ENCODE measurements around the gene ACSF2.

DNA sequence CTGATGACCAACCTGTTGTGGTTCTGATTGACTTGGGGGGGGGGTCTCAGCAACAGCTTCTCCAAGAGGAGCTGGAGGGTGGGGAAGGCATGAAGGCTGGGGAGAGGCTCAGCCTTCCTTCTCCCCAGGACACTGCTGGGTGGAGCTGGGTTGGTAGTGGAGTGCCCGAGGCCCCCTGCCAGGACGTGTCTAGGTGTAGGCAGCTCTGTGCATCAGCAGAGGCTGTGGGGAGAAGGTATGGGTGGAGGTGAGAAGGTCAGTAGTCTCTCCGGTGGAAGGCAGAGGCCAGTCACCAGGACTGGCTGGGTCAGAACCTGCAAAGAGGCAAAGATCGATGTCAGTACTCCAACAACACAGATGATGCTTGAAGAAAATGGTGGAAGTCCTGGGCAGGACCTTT, 38.7 kb downstream of the ACSF2 start:
- no peak for TF ChIP-seq CTCF (IDR thresholded peaks at IDR 0.05; ENCODE audit: extremely low read depth in 1 of 2, insufficient read depth in 1 of 2, low read depth in 1 of 2, low read length in 2 of 2)
- no peak for TF ChIP-seq POLR2A (IDR thresholded peaks at IDR 0.05; ENCODE audit: low read depth, low read length)
- no peak for TF ChIP-seq GATA2 (IDR thresholded peaks at IDR 0.05; ENCODE audit: insufficient read depth, insufficient read length, low read depth, low read length)
- no peak for TF ChIP-seq EZH2 (IDR thresholded peaks at IDR 0.05; ENCODE audit: borderline replicate concordance, low read depth, low read length, severe bottlenecking)
- TF ChIP-seq, protein P1, sequence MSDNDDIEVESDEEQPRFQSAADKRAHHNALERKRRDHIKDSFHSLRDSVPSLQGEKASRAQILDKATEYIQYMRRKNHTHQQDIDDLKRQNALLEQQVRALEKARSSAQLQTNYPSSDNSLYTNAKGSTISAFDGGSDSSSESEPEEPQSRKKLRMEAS (IDR thresholded peaks at IDR 0.05; ENCODE audit: insufficient read depth, insufficient read length): no peak
- no peak for TF ChIP-seq POLR2AphosphoS5 (IDR thresholded peaks at IDR 0.05; ENCODE audit: insufficient read depth, low read depth, low read length)
- no peak for TF ChIP-seq JUN (IDR thresholded peaks at IDR 0.05; ENCODE audit: borderline replicate concordance, insufficient read depth, insufficient read length, low read depth)
- no peak for TF ChIP-seq MYC (IDR thresholded peaks at IDR 0.05; ENCODE audit: low read depth, low read length)

Data from endothelial cell of umbilical vein (primary cell).